Measurements from ENCODE around the gene PATJ. TPM values are rescaled to one million over a fixed set of nuclear protein-coding genes. Genes with fewer than 3 reads are reported as not detected.

The PATJ gene
- total and polyA plus RNA-seq, 7 donors = 2.0 to 49.9 (median 17.1) TPM

GRCh38 chr1:61808968-61809367 lies 66.7 kb downstream of the PATJ start:
- ATAC-seq (no peak), DNase-seq (no peak)
- Histone ChIP-seq H3K9me3 (no peaks in the 10 kb centered on the region), H3K27me3 (ENCODE audit: insufficient read depth in 3 of 3, low read length in 2 of 3) (no peaks in the 10 kb centered on the region), H3K27ac (no peak overlapping the region), H3K4me3 (no peak overlapping the region), H3K4me1 (no peaks in the 10 kb centered on the region), H3K36me3 (ENCODE audit: insufficient read depth in 1 of 2, low read depth in 1 of 2) (peaks cover 0 to 60% of the 10 kb centered on the region in 2 donors)
- no peak for TF ChIP-seq CTCF (IDR thresholded peaks at IDR 0.05)
- intact Hi-C loops (cut with DNase I) = no loop called here
- WGBS, 3 donors = 52 to 64% (median 55%) methylated on average over 4 of the region's 4 CpGs

- Histone ChIP-seq H3K9me3 (no peaks in the 10 kb centered on the region), H3K4me1 (no peaks in the 10 kb centered on the region), H3K36me3 (ENCODE audit: insufficient read depth in 1 of 2, low read depth in 1 of 2) (peaks cover 0 to 37% of the 10 kb centered on the region in 2 donors), H3K4me3 (no peak overlapping the region), H3K27ac (no peak overlapping the region), H3K27me3 (ENCODE audit: insufficient read depth in 3 of 3, low read length in 2 of 3) (no peaks in the 10 kb centered on the region)
- DNase-seq (no peak), ATAC-seq (no peak)
- intact Hi-C loops (cut with DNase I) = no loop called here
- no peak for TF ChIP-seq CTCF (IDR thresholded peaks at IDR 0.05)
- 63 to 82% (median 69%) methylated on average over 1 of the region's 1 CpG for WGBS, 3 donors
Observed at GRCh38 chr1:61812916-61813315, 70.6 kb downstream of the PATJ start.

GRCh38 chr1:61816191-61816590 lies 73.9 kb downstream of the PATJ start:
- H3K27me3 ChIP-seq (ENCODE audit: insufficient read depth in 3 of 3, low read length in 2 of 3) = no peaks in the 10 kb centered on the region
- no peaks in the 10 kb centered on the region for H3K4me1 ChIP-seq
- no peak for DNase-seq
- no peak overlapping the region for H3K4me3 ChIP-seq
- H3K36me3 ChIP-seq (ENCODE audit: insufficient read depth in 1 of 2, low read depth in 1 of 2) = peaks cover 5 to 26% of the 10 kb centered on the region in 2 donors
- TF ChIP-seq CTCF (IDR thresholded peaks at IDR 0.05) = no peak
- no peak overlapping the region for H3K27ac ChIP-seq
- no peaks in the 10 kb centered on the region for H3K9me3 ChIP-seq
- WGBS, 3 donors = 82 to 88% (median 87%) methylated on average over 3 of the region's 3 CpGs
- no peak for ATAC-seq
- intact Hi-C loops (cut with DNase I) = no loop called here

- H3K27me3 ChIP-seq (ENCODE audit: insufficient read depth in 3 of 3, low read length in 2 of 3) = no peaks in the 10 kb centered on the region
- peaks cover 5 to 44% of the 10 kb centered on the region in 2 donors for H3K36me3 ChIP-seq (ENCODE audit: insufficient read depth in 1 of 2, low read depth in 1 of 2)
- no peaks in the 10 kb centered on the region for H3K4me1 ChIP-seq
- intact Hi-C loops (cut with DNase I) = no loop called here
- 86 to 94% (median 89%) methylated on average over 1 of the region's 1 CpG for WGBS, 3 donors
- no peak overlapping the region for H3K4me3 ChIP-seq
- no peak for ATAC-seq
- no peak for TF ChIP-seq CTCF (IDR thresholded peaks at IDR 0.05)
- DNase-seq = no peak
- no peak overlapping the region for H3K27ac ChIP-seq
- no peaks in the 10 kb centered on the region for H3K9me3 ChIP-seq
Observed at GRCh38 chr1:61818992-61819391, 76.7 kb downstream of the PATJ start.

GRCh38 chr1:61819421-61819820 lies 77.1 kb downstream of the PATJ start:
- Histone ChIP-seq H3K27ac (no peak overlapping the region), H3K27me3 (ENCODE audit: insufficient read depth in 3 of 3, low read length in 2 of 3) (no peaks in the 10 kb centered on the region), H3K9me3 (no peaks in the 10 kb centered on the region), H3K36me3 (ENCODE audit: insufficient read depth in 1 of 2, low read depth in 1 of 2) (peaks cover 5 to 48% of the 10 kb centered on the region in 2 donors), H3K4me3 (no peak overlapping the region), H3K4me1 (no peaks in the 10 kb centered on the region)
- no peak for TF ChIP-seq CTCF (IDR thresholded peaks at IDR 0.05)
- DNase-seq (no peak), ATAC-seq (no peak)
- WGBS, 3 donors = 98 to 99% (median 98%) methylated on average over 9 of the region's 9 CpGs
- intact Hi-C loops (cut with DNase I) = no loop called here

All from psoas muscle (tissue), 8 donors.